SK-N-MC (cell line): ENCODE data around the gene SNAP47.
"Not testable (repeated sequence)": the region's sequence is repeated elsewhere in the genome, so short reads cannot be mapped to it uniquely, and the experiment has no call there.

Source experiments
- EZH2 ChIP-seq: fragments of 200-600 bp; sonication (generic); IDR thresholded peaks from one replicate; pipeline ENCODE4 v1.6.1; 2017; ENCODE audit warnings: antibody characterized with exemption
- POLR2AphosphoS5 ChIP-seq: IDR thresholded peaks from 2 replicates; pipeline ENCODE4 v1.6.1; 2012; ENCODE audit warnings: mild to moderate bottlenecking, low read depth, low read length, borderline replicate concordance

- not testable (repeated sequence) for TF ChIP-seq POLR2AphosphoS5, EZH2
These were observed 24.8 kb upstream of the SNAP47 start for GRCh38 chr1:227710474-227710873.
